A172 (cell line): ENCODE results near the gene C19orf12. TPM values are rescaled to one million over a fixed set of nuclear protein-coding genes. Genes with fewer than 3 reads are reported as not detected.
"Not testable (repeated sequence)": the region's sequence is repeated elsewhere in the genome, so short reads cannot be mapped to it uniquely, and the experiment has no call there.

Experiments
- DNase-seq: peaks from one replicate; pipeline ENCODE4 v3.0.0-alpha.2; 2015; ENCODE audit warnings: low spot score
- total RNA-seq: library from RNA; depleted of rRNA; stranded (reverse); fragments of >200 nt; shearing (Covaris generic); gene quantifications from 2 replicates; pipeline ENCODE4 v1.2.3, GENCODE V29; 2014

The C19orf12 gene
- total RNA-seq, 1 experiment from 2014 or later, result 35.1 TPM

DNA sequence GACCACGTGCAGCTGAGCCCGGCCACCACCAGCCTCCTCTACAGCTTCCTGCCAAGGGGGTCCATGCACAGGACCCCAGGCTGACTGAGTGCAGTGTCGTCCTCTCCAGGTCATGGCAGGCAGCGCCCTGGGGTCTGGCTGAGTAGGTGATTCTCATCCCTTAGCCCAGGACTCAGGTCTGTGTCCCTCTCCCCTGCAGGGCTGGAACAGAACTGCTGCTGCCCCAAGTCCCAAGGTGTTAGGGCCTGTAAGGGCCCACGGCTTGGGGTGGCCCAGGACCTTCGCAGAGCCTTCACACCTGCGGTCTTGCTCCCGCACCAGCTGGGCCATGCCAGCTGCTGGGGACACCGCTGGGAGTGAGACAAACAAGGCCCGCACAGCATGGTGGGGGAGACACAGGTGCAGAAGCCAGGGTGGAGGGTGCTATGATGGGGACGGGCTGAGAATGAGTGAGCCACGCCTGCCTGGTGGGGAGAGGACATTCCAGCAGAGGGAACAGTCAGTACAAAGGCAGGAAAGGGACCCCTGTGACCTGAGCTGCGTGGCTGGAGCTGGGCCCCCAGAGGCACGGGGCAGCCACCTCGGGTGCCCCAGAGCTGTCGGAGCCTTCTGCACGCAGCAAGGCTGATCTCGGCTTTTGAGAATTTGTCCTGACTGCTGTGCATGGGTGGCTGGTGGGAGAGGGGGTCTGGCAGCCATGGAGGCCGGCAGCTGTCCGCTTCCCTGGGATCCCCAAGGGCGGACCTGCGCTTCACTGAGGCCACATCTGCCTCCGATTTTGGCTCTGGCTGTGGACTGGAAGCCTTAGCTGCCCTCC, 37.9 kb downstream of the C19orf12 start:
- no peak for DNase-seq

DNA sequence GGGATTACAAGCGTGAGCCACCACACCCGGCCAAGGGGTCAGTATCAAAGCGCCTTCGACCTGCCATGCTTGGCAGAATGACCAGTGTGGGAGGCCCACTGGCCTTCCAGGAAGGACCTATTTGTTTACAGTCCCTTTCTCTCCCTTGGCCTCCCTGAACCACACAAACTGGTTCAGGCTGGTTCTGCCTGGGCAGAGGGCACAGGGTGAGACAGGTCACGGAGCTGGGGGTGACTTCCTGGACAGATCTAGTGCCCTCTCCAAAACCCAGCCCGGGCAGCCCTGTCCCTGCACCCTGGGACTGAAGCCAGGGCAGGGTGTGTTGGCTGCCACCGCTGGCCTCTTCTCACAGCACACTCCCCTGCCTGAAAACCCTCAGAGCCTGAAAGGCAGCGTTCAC, 38.5 kb downstream of the C19orf12 start:
- DNase-seq, result no peak

DNA sequence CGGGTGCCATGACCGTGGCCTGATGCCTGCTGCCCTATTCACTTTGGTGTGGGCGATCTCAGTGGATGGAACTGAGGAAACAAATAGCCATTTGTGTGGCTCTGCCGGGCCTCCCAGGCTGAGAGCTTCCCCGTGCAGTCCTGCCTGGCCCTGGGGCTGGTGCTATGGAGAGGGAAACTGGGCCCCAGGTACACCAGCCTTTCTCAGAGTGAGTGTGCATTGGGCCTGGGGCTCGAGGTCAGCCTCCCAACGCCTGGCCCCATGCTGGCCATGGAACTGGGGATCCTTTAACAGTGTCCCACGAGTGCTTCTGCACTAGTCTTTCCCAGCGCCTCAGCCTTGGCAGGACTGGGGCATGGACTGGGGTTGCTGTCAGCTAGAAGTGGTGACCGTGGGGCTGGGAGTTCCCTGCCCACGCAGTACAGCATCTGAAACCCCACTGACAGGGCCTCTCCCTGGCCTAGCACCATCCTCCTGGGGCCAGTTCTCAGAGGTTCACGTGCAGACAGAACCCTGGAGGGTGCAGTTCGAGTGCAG, 39.3 kb downstream of the C19orf12 start:
- no peak for DNase-seq

DNA sequence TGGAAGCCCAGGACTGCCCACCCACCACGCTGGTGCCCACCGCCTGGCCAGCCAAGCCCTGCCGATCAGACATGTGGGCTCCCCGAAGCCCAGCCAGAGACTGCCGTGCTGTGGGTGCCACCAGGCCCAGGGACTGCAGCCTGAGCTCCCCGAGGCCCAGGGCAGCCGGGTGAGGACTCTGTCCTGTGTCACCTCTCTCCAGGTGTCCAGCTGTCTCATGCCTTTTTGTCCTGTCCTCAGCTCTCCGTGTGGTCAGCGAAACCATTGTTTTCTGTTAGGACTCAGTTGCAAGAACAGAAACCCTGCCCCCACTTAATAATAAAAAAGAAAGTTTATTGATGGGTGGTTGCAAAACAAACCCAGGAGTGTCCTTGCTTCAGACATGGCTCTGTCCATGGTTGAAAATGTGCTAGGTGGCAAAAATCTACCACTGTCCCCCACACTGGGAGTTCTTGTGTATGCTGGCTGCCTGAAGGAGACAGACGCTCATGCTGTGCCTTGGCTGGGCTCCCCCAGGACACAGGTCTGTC, 39.9 kb downstream of the C19orf12 start:
- no peak for DNase-seq

DNA sequence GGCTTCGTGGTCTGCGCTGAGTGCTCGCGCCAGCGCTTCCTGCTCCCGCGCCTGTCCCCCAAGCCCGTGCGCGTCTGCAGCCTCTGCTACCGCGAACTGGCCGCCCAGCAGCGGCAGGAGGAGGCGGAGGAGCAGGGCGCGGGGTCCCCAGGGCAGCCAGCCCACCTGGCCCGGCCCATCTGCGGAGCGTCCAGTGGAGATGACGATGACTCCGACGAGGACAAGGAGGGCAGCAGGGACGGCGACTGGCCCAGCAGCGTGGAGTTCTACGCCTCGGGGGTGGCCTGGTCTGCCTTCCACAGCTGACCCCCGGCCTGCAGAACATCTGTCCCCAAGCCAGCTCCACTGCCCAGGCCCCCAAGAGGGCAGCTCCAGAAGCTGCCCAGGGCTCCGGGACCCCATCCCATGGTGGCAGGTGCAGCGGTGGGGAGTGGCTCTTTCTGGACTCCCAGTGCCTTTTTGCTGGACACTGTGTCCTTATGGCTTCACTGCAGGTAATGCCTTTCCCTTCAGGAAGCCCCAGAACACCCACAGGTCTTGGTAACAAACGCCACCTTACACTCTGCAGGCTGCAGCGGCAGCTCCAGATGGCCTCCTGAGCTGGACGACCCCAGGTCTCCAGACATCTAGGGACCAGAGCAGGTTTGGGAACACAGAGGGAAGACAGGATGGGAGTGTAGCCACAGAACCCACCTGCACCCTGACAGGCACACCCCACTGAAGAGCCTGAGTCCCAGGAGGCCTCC, 40.5 kb downstream of the C19orf12 start:
- DNase-seq, result no peak

DNA sequence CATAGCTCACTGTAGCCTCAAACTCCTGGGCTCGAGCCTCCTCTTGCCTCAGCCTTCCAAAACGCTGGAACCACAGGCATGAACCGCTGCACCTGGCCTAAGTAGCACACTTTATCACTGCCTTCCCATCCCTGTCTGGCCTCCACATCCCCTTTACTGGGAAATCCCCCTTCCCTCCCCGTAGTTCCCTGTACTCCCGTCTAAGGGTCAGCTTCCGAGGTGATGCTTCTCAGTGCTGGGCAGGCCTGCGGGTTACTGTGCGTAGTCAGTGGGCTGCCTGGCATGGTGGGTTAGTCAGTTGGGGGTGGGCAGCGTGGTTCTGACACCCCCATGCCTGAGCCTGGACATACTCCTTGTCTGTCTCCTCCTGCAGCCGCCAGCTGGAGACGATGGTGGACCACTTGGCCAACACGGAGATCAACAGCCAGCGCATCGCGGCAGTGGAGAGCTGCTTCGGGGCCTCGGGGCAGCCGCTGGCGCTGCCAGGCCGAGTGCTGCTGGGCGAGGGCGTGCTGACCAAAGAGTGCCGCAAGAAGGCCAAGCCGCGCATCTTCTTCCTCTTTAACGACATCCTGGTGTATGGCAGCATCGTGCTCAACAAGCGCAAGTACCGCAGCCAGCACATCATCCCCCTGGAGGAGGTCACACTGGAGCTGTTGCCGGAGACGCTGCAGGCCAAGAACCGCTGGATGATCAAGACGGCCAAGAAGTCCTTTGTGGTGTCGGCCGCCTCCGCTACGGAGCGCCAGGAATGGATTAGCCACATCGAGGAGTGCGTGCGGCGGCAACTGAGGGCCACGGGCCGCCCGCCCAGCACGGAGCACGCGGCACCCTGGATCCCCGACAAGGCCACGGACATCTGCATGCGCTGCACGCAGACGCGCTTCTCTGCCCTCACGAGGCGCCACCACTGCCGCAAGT, 41.4 kb downstream of the C19orf12 start:
- DNase-seq, result no peak

DNA sequence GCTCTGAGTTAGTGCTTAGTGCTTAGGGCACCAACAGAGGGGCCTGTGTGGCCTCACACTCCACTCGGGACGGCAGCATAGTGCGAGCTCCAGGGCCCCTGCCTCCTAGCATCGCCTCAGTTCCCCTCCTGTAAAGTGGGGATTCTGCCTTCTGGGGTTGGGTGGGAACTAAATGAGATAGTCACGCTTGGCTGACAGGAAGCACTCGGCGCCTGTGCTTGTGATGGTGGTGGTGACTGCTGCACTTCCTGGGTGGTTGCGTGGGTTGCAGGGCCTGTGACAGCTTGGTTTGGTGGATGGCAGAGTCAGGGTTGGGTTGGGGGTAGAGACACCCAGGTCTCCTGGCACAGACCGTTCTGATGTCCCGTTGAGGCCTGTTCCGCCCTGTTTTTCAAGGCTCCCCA, 42.1 kb downstream of the C19orf12 start:
- DNase-seq, result no peak

DNA sequence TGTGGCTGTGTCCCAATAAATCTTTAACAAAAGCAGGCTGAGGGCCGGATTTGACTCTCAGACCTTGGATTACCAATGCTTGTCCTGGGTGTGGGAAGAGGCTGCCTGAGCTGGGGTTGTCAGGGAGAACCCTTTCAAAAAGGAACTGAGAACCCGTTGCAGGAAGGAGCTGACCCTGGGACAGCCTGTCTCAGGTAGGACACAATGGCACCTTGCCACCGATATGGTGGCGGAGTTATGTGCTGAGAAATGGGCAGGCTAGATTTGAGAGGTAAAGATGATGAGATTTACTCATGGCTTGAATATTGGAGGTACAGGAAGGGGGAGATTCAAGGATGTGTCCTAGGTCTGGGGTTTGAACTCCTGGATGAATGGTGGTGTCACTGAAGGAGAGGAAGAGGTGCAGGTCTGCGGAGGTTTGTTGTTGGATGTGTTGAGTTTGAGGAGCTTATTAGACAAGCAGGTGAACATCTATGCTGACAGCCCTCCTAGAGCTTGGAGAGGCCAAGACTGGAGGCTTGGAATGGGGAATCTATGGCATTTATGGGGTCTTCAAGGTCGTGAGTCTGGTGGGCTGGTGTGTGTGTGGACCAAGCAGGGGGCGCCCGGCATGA, 42.6 kb downstream of the C19orf12 start:
- DNase-seq, result no peak

DNA sequence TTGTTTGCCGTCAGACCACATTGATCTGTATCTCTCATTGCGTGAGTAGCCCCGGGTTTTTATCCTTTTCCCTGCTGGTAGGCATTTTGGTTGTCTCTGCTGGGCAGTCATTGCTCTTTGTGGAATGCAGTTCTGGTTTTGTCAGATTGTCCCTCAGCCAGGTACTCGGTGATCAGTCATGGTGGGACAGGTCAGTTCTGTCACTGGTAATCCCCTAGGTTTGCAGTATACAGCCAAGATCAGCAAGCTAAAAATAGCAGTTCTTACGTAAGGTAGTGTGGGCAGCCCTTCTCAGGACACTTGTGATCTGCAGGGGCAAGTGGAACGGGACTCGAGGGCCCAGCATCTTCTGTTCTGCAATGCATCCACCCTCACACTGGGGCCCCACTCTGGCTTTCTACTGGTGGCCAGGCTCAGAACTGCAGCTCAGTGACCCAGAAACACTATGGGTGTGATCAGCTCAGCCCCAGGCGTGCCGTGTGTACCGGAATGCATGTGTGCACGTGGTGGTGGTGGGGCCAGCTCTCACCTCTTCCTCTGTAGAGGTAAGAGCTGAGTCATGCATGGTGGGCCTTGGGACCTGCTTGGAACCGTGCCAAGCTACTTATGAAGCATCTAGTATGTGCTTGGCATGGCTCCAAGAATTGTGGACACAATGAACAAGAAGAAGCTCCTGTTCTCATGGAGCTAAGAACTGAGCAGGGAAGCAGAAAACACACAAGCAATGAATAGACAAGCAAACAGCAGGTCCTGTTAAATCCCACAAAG, 43.5 kb downstream of the C19orf12 start:
- DNase-seq, result peak; percentile 35

DNA sequence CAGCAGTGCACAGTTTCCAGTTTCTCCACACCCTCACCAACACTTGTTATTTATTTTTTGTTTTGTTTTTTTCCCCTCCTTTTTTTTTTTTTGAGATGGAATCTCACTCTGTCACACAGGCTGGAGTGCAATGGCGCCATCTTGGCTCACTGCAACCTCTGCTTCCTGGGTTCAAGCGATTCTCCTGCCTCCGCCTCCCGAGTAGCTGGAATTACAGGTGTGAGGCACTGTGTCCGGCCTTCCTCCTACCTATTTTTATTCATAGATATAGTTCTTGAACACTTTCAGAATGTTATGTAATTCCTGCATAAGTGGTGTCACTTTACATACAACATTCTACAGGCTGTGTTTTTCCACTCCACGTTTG, 44.1 kb downstream of the C19orf12 start:
- not testable (repeated sequence) for DNase-seq

DNA sequence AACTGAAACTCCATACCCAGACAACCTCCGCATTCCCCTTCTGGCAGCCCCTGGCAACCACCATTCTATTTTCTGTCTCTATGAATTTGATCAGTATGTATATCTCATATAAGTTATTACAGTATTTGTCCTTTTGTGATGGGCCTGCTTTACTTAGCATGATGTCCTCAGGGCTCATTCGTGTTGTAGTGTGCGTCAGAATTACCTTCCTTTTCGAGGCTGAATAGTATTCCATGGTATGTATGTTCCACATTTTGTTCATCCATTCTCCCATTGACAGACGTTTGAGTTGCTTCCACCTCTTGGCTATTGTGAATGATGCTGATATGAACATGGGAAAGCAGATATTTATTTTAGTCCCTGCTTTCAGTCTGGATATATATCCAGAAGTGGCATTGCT, 44.8 kb downstream of the C19orf12 start:
- no peak for DNase-seq

DNA sequence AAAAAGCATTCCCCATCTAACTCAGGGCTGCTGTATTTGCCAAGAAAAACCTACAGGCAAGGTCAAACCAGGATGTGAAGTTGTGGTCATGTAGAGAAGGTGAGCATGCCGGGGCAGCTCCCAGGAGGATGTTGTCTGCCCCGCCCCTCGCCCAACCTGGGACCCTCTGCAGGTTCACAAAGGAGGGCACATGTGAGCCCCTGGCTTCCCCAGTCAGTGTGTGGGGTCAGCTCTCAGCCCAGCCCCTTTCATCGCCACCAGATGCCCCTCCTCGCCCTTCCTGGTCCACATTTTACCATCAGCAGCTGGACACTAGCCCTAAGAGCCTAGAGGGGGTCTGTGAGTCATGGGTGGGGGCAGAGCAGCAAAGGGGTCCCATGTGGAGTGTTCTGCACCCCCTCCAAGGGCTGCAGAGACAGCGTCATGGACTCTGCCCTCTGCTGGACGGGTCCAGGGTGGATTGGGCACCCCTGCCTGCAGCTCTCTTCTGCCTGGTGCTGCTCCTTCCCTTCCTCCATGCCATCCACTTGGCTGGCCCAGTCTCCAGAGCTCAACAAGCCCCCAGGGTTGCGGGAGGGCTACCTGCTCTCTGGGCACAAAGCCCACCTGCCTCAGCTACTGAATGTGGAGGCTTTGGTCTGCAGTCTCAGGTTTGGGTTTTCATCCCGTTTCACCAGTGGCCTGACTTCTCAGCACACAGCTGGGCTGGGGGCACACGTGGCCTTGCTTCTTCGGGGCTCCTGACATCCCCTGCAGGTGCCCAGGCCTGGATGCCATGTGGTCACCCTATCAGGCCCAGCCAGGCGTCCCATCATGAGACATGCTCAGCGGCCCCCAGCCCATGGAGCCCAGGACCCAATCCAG, 46.1 kb downstream of the C19orf12 start:
- DNase-seq, result no peak

DNA sequence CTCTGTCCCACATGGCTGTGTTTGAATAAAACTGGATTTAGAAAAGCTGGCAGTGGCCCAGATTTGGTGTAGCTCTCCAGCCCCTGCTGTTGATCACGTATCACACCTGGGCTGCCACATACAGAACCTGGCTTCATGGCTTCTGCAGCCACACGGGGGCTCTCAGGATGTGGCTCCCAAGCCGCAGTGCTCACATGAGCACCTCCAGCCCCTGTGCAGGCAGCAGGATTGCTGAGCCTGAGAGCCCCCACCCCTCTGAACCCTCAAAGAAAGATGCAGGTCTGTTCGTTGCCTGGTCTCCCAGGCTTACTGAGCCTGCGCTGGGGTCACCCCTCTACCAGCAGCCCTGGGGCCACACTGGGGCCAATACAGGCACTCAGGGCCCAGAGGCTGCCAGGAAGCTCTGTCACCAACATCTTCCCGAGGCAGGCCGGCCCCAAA, 47.1 kb downstream of the C19orf12 start:
- no peak for DNase-seq

DNA sequence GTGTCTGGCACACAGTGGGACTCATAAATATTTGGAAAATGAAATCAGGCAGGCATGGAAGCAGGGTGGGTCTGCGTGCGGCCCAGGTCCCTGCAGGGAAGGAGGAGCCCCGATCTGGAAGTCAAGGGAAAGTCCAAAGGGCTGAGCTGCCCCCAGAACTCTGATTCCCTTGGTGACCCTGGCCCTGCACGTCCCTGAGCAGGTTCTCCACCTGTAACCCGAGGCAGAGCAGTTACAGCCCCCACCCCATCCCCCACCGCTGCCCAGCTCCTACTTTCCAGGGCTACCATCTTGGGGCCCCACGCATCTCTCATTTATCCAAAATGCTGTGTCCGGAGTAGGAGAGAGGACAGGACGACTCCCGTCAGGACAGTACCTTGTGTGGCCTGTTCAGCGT, 47.7 kb downstream of the C19orf12 start:
- DNase-seq, result no peak

DNA sequence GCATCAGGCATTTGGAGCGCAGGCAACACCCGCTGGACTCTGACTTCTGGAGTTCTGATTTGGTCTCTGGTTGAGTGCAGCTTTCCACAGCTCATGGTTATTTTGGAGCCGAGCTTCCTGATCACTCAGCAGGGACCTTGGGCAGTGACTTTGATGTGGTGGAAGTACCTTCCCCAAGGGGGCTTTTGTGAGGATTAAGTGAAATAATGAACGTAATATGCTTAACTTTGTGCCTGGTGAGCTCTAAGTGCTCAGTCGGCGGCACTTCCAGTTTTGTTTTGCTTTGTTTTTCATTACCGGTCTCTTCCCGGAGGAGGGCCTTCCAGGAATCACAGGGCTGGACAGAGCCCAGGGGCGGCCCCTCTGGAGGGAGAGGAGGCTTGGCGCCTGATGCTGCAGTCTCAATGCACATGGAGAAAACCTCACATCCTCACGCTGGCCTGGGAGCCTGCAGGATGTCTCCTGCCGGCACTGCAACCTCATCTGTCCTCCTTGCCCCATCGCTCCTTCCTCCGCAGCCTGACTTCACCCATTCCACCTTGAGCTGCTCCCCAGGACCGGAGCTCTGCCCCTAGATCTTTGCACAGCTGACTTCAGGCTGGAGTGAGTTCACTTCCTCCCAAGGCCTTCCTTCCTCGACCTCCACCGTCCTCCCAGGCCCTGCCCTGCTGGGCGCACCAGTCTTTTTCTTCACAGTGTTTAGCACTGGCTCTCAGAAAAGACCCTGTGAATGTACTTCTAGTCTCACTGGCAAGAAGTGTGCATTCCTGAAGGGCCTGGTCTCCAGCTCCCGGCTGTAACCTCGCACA, 48.3 kb downstream of the C19orf12 start:
- peak; percentile 64 for DNase-seq

DNA sequence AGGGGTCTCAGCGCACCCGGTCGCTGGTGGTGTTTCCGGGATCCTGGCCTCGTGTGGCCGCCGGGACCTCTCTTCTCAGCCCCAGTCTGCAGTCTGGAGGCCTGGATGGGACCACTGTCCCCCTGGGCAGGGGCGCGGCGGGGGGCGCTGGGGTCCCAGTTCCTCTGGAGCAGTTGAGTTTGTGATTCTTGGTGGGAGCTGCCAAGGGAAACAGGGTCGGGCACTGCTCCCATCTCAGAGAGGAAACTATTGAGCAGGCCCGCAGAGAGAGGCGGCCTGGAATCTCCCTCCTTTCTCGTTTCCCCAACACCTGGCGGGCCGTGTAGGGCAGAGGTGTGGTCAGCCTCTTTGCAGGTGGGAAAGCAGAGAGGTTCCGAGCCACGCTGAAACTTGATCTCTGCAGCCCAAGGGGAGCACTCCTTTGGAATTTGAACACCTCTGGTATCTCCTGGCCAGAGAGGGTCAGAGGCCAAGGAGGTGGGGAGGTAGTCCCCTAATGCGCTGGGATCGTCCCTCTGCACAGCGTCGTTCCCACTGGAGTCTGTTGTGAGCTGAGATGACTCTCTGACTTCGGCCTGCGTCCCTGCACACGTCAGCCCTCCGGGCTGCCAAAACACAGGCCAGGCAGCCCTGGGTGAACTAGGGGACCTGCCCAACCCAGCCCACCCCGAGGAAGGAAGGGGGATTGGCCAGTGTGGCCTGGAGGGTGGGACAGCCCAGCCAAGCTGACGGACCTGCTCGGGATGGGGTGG, 49.1 kb downstream of the C19orf12 start:
- no peak for DNase-seq

DNA sequence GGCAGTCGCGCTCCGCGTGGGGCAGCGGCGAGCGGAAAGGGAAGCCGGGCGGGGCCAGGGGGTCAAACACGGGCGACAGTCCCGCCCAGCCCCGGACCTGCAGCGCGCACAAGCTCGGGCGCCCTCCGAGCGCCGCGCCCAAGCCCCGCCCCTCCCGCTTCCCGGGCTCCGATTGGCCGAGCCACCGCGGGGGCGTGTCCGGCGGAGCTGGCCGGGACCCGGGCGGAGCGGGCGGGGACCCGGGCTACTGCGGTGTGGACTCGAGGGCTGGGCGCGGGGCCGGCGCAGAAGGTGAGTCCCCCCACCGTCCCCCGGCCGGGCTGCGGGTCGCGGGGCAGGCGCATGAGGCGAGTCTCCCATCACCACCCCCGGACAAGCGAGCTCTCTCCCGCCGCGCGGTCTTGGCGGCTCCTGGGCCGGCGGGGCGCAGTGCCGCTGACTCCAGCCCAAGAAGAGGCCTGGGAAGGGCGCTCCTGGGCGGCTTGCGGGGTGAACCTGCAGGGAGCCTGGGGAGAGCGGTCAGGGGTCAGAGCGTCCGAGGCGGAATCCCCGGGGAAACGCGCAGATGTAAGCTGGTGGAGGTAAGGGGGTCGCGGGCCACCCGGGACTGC, 49.7 kb downstream of the C19orf12 start, which contains the start of gene PLEKHF1:
TSS of gene PLEKHF1 (plus strand) at position 247 of the 611 bp plus-strand sequence. CDS start 8,379 bp downstream, outside the sequence.
- peak; percentile 49 for DNase-seq
